CD4-positive, alpha-beta T cell treated with Interleukin-15 for 1 hour (primary cell): ENCODE results near the gene MEX3D.
A peak's percentile ranks its signal among the peaks of the same experiment; 100 is the strongest.

ENCODE experiments used
- DNase-seq: peaks from one replicate; pipeline ENCODE4 v3.0.0-alpha.2; 2020

MEX3D gene

DNA sequence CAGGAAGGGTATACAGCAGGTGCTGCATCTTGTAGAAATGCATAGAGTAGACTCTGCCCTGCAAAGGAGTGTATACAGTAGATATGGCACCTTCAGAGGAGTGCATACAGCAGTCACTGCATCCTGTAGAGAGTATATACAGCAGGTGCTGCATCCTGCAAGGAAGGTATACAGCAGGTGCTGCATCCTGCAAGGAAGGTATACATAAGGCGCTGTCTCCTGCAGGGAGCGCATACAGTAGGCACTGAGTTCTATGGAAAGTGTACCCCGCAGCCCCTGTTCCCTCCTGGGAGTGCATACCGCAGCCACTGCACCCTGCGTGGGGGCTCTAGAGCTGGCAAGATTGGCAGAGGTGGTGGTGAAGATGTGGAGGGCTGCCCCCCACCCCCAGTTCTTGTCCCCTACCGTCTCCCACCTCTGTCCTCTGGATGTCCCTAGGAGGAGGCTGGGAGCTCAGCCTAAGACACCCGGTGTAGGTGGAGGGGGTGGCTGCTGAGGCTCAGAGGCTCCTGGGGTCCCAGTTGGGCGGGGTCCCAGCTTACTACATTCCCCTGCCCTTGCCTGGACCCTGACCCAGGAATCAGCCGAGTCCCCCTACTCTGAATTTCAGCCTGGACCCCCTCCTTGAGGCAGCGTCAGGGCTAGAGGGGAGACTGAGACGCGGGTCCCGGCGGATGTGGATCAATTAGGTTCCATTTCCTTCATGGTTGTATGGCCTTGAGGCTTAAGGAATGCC is 53.0 kb downstream of the MEX3D start:
- DNase-seq, result no peak

DNA sequence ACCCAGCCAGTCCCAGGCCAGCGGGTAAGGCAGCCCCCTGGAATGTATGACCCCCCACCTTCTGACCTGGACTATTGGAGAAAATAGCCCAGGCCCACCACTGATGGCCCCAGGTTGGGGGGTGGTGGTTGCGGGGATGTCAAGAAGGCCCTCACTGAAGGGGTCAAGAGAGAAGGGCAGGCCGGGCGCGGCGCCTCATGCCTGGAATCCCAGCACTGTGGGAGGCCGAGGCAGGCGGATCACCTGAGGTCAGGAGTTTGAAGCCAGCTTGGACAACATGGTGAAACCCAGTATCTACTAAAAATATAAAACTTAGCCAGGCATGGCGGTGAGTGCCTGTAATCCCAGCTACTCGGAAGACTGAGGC is 53.8 kb downstream of the MEX3D start:
- DNase-seq, result no peak

DNA sequence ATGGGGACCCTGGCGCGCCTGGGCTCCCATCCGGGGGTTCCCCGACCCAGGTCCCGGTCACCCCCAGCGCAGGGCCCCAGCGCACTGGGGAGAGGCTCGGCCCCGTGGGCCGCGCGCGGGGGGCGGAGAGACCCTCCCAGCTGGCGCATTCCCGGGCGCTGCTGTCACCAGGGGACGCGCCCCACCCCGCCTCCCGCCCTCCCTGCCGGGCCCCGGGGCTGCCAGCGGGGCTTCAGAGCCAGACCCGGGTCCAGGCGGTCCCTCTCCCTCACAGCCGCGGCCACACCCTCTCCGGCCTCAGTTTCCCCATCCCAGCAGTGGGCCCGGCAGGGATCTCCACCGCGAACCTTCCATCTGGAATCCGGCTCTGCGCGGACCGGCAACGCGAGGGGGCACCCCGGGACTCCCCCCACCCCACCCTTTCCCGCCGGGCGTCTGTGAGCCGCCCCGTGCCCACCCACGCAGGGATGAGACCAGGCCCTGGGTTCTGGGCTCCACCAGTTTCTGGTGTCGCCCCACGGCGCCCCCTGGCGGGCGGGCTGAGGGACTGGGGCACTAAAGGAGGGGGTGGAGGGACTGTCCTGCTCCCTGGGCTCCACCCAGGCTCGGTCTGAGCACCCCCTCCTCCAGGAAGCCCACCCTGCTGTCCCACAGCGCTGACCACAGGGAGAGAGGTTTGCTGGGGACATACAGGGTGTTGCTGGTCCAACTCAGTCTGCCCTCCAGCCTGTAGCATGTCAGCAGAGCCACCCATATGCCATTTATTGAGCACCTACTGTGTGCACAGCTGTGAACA is 54.4 kb downstream of the MEX3D start:
- DNase-seq, result peak; percentile 60

DNA sequence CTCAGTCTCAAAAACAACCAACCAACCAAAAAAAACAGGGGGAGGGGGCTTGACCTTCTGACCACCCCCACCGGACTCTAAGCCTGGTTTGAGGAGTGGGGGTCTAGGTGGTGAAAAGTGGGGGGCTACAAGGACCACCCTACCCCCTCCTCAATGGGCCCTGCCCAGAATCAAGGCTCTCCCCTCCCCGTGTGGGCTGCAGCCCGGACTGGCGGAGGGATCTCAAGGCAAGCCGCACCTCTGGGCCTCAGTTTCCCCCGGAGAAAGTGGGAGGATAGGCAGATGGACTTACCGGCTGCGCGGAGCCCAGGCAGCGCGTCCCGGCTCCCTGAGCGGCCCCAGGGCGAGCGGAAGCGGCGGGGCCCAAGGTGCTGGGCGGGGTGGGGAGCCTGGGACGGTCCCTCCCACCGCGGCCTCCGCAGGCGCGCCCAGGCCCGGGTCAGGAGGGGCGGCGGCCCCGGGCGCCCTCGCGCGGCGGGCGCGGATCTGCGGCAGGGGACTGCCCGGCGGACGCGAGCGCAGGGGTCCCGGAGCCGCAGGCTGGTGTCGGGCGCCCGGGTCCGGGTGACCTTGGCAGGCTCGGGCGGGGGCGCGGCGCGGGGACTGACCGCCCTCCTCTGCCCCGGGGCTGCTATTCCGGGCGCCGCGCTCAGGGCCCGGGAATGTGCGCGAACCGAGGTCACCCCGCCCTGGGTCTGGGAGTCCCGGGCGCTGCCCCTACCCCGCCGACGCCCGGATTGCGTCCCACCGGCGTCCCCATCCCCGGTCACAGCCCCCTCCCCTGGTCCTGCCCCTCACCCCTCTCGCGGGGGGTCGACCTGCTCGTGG is 55.2 kb downstream of the MEX3D start, which contains the start of gene ADAMTSL5:
ADAMTSL5 (minus strand) TSS at position 349 of the 828 bp plus-strand sequence. CDS start 2,076 bp downstream, outside the sequence.
- DNase-seq, result peak; percentile 53

DNA sequence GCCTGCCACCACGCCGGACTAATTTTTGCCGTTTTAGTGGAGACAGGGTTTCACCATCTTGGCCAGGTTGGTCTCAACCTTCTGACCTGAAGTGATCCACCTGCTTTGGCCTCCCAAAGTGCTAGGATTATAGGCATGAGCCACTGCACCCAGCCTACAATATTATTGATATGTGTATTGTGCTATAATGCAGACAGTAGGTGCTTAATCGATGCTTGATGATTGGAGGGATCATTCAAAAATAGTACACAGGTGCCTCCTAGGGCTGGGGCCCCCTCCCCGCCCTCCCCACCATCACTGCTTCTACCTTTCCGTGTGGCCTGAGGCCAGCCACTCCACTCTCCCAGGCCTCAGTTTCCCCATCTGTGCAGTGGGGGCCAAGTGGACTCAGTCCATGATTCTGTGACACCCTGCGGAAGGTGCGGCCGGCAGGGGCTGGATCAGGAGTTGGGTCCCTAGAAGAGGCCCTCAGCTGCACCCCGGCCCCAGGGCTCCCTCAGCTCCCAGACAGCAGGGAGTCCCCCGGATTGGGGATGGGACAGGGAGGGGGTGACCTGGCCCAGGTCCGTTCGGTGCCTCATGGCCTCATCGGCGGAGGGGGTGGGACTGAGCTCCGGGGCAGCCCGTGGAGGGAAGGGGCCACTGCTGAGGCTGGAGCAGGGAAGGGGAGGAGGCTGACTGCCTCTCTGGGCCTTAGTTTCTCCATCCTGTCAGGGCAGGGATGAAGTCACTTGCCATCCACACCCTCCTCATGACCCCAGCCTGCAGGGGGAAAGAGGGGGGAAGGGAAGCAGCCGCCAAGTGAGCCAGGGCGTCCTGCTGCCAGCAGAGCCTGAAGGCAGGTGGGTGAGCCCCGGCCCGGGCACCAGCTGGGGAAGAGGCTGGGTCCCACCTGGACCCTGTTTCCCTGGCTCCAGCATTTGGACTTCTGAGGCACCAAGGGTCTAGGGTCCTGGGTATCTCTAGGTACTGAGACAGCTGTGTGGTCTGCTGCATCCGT is 56.5 kb downstream of the MEX3D start:
- DNase-seq, result no peak

DNA sequence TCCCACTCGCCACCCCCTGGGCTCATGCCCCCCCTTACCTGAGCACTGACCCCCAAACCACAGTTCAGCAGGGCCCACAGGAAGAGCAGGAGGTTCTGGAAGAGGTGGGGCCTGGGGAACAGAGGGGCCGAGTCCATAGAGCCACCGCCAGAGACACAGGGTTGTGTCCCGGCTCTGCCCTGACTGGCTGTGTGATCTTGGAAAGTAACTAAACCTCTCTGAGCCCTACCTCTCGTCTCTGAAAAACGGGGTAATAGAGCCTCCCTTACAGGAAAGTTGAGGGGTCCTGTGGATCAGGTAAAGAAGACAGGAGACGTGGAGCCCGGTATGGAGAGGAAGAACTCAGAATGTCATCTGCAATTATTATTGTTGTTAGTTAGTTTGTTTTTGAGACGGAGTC is 57.3 kb downstream of the MEX3D start:
- DNase-seq, result no peak

DNA sequence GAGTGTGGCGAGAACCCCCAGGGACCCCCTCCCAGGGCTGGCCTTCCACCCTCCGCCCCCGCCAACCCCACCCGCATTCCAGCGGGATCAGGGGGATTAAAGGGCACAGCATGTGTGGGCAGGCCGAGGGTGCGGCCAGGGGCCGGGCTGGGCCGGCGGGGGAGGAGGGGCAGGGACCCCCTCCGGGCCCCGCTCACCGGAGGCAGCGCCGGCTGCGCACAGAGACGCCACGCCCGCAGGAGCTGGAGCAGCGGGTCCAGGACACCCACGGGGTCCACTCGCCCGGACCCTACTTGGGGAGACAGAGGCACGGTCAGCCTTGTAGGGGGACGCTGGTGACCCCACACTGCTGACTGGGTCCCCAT is 57.7 kb downstream of the MEX3D start:
- DNase-seq, result no peak

DNA sequence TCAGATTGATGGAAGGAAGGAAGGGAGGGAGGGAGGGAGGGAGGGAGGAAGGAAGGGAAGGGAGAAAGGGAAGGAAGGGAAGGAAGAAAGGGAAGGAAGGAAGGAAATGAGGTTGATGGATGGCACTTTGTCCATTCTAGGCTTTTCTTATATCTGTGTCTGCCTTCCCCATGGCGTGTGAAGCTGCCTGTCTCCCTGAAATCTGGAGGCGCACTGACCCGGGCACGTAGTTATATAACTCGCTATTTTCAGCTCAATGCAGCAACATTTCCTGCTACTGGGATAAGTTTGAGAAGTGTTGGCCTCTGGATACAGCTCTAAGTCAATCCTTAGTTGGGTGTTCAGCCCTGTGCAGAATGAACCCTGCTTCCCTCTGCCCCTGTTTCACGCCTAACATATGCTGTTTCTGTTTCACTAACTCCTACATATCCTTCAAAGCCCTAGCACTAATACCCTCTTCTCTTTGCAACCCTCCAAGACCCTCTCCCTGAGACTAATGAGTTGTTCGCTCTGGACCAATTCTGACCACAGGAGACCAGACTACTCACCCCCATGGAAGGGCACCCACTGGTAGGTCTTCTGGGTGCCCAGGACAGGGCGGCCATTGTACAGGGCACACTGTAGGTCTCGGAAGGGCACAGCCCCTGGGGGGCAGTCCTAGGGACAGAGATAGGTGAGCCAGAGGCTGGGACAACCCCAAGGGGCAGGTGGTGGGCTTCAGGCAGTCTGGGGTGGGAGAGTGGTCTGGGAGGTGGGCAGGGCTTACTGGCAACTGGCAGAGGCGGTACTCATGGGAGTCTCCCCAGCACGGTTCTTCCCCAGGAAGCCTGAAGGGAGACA is 58.3 kb downstream of the MEX3D start:
- DNase-seq, result no peak

DNA sequence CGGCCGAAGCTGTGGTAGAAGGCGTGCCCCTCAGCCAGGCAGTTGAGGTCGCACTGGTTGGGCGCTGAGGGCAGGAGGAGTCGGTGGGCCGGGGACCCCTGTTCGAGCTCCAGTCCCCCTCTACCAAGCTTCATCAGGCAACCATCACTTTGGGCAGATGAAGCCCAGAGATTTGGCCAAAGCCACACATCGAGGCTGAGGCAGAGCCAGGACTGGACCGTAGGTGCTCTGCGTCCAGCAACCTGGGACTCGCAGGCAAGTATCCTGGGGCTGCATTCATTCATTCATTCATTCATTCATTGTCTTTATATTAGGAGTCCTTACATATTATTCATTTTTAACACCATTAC is 59.6 kb downstream of the MEX3D start:
- no peak for DNase-seq

DNA sequence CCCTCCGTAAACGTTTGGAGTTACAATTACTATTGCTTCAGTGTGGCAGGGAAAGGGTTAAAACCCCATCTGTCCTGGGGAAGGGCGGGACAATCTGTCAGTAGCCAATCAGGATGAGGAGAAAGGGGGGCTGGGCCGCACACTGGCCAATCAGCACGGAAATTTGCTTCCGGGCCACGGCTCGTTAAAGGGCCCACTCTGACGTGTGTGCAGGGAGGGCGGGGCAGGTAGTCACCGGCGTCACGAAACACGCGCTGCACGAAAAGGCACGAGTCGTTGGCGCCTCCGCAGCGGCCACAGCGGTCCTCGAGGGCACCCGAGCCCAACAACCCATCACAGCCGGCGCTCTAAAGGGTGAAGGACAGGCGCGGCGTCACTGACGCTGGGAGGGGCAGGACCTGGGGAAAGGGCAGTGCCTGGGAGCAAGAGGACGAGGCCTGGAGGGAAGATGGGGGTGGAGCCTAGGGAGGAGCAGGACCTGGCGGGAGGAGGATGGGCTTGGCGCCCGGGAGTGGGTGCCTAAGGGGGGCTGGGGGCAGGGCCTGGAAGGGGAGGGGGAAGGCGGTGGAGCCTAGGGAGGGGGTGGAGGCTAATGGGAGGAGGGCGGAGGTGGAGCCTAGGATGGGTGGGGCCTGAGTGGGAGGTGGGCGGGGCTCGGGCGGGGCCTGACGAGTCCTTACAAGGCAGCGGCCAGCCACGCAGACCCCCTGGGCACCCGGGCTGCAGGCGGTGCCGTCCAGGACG is 60.2 kb downstream of the MEX3D start:
- peak; percentile 92 for DNase-seq

DNA sequence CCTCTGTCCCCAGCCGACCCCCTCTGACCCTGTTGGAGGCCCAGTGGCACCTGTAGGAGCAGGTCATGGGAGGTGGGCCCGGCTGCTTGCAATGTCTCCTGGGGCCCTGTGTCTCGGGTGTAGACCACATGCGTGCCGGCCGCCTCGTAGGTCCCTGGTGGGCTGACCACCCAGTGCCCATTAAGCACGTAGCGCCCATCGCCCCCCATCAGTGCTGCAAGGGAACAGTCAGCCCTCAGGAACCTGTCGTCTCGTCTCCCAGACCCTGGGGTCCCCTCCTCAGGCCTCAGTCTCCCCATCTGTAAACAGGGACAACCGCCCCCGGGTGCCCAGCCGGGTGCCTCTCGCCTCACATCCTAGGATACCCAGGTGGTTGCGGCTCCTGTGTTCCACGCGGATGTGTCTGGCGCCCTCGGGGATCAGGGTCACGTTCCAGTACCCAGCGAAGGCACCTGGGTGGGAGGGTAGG is 60.9 kb downstream of the MEX3D start:
- DNase-seq, result no peak

DNA sequence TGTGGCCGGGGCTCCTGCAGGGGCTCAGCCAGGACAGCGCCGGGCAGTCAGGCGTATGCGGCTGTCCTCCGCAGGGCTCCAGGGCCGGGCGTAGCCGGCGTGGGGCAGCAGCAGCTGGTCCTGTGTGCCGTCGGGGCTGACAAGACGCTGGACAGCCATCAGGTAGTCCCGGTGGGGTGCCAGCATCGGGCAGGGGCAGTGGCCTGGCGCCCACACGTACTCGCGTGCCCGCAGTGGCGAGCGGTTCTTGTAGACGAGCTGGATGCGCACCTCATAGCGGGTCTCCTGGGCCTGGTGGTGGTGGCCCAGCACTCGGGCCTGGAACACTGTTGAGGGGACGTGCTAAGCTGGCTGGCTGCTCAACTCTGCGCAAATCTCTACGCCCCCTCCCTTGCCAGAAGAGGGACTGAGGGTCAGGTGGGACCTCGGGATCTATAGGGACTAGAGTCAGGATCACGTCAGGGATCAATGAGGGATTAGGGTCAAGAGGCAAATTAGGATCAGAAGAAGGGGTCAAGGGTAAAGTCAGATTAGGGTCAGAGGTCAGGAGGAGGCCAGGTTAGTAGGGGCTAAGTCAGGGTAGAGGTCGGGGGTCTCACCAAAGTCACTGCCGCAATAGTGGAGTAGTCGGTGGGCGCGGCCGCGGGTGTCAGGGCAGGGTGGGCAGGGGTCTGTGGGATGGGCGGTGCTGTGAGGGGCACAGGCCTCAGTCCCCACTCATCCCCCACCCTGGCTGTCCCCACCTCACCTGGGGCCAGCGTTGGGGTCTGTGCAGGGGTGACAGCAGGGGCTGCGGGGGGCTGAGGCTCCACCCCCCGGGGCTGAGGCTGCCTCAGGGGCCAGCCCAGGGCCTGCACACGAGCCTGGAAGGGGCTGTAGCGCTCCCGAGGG is 61.9 kb downstream of the MEX3D start:
- DNase-seq, result no peak

DNA sequence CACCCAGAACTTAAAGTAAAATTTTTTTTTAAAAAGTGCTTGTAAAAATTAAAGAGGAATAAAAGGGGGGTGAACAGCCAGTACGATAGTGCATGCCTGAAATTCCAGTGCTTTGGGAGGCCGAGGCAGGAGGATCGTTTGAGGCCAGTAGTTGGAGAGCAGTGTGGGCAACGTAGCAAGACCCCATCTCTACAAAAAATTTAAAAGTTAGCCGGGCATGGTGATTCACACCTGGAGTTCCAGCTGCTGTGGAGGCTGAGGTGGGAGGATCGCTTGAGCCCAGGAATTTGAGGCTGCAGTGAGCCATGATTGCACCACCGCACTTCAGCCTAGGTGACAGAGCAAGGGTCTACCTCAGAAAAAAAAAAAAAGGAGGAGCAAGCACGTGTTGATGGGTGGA is 63.1 kb downstream of the MEX3D start:
- DNase-seq, result no peak
